Measurements from ENCODE around the gene ATP2A1.
"Not testable (repeated sequence)": the region's sequence is repeated elsewhere in the genome, so short reads cannot be mapped to it uniquely, and the experiment has no call there.

- TF ChIP-seq TP53 (CRISPR knock-in tag; IDR thresholded peaks at IDR 0.05); HDAC2 (IDR thresholded peaks at IDR 0.05); HMGXB4 (CRISPR knock-in tag; IDR thresholded peaks at IDR 0.05; ENCODE audit: borderline replicate concordance); CTCF (IDR thresholded peaks at IDR 0.05); POLR2A (IDR thresholded peaks at IDR 0.05; ENCODE audit: low read length); USF2 (IDR thresholded peaks at IDR 0.05); CHD2 (IDR thresholded peaks at IDR 0.05; ENCODE audit: low read length, partially characterized antibody); CBX8 (IDR thresholded peaks at IDR 0.05); RAD21 (conservative IDR thresholded peaks at IDR 0.05 in 1 of 2, IDR thresholded peaks at IDR 0.05 in 1 of 2): not testable (repeated sequence)
Measured at GRCh38 chr16:28890355-28890754, 12.1 kb downstream of the ATP2A1 start.
